Anterior cingulate cortex (tissue), 58 donors: Measurements from ENCODE around the gene MTA1.
A peak's percentile ranks its signal among the peaks of the same experiment; 100 is the strongest.

Experiments
- DNase-seq, 58 donors: peaks; one replicate each; lab custom pipeline; 2025; lab: John Stamatoyannopoulos, UW

The MTA1 gene

DNA sequence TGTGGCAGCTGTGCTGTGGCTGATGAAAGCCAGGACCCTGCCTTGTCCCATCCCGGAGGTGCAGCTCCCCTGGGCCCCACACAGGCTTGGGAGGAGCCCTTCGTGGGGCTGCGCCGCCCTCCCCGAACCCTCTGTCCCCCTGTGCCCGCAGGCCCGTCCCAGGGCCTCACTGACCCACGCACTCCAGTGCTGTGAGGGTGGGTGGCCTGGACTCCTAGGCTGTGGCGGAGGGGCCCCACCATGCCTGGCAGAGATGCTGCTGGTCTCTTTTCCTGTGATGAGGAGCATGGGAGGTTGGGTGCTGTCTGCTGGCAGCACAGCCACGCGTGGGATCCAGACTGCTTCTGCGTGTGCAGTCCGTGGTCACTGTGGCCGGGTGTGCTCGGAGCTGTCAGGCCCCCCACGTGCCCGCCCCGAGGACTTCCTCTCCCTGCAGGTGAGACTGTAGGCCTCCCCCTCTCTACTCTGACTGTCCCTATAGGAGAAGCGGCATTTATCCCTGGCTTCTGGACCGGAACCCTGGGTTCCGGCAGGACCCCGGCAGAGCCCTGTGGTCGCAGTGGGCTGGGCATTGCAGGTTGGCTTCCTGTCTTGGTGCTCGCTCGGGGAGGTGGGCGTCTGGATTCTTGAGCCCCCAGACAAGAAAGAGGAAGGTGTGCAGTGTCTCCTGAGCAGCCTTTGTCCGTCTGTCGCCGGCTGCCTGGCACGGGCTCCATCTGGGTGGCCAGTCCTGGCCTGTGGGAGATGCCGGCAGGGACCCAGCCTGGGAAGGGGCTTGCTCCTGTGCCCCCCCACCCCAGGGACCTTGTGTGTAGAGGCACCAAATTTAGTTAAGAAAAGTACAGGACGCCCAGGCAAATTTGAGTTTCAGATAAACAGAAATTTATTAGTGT is 2.3 kb downstream of the MTA1 start:
- no peak for DNase-seq

DNA sequence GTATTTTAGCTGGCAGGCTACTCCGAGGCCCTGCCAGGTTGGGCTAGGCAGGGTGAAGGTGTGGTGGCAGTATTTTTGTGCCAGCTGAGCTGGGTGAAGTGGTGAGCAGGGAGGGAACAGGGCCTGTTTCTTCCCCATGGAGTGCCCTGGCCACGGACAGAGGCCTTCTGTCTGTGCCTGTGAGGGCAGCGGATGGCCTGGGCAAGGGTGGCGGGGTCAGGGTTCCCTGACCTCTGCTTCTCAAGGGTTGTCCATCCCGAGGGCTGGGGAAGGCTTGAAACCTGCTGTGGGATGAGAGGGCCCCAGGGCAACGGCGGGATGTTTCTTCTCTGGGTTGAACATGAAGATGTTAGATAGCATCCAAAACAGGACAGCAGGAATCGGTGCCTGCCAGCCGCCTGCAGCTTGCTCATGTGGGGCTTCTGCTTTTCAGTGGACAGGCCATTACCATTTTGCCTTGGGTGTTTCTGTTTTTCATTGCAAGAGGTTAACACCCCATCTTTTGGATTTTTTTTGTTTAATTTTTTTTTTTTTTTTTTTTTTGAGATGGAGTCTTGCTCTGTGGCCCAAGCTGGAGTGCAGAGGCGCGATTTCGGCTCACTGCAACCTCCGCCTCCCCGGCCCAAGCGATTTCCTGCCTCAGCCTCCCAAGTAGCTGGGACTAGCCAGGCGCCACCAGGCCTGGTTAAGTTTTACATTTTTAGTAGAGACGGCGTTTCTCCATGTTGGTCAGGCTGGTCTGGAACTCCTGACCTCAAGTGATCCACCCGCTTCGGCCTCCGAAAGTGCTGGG is 3.3 kb downstream of the MTA1 start:
- DNase-seq = no peak

DNA sequence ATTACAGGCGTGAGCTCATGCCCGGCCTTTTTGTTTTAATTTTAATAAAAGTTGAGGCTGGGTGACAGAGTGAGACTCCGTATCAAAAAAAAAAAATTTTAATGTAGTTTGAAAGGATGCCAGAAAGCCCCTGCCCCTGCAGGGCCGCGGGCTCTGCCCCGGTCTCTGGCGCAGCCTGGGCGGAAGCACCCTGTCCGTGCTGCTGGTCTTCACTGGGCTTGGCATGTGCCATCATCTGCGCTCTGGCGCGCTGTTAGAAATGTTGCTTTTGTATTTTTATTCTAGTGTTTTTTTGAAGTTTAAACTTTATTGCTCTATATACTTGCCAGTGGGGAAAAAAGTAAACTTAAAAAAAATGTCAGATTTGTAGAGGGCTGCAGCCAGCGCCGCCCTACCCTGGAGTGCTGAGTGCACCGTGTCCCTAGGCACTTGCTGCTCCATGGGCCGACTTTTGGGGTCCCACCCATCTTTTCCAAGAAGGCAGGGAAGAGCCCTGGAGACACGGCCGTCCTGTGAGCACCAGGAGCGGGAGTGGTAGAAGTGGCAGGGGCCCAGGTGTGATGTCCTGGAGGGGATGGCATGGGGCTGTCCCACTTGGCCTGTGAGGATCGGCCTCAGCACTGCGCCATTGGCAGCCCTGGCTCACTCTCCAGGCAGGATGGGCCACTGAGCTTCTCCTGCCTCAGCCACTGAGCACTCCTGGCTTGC is 4.0 kb downstream of the MTA1 start:
- DNase-seq = no peak

DNA sequence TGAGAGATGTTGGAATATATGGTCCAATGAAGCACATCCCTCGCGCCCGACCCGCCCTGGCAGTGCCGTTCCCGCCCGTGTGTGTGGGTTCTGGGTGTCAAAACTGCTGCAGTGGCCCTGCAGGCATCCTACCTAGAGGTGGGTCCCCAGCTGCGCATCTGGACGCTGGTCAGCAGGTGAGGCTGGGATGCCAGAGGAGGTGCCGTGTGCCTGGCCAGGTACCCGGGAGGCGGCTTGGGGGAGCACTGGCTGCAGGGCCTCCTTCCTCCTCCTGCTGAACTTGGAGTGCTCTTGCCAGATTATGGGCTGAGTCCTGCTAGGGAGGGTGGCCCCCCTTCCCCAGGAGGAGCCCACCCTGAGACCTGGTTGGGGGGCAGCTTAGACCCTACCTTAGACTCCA is 5.2 kb downstream of the MTA1 start:
- DNase-seq = no peak

DNA sequence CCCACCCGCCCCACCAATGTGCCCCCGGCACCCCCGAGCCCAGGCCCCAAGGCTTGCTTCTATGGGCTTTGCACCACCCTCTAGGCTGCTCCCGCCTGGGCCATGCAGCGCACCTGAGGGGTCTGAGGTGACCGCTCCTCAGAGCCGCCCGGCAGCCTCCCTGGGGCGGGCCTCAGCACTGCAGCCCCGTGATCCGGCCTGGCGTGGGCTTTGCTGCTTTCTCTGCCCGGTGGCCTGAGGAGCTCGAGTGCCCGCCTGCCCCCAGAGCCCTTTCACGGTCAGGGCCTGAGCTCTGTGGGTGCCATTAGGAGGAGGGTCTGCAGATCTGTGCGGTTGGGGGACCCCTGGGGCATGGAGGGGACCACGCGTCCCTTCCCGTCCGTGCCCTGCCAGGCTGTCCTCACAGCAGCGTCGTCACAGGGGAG is 6.2 kb downstream of the MTA1 start:
- no peak for DNase-seq

DNA sequence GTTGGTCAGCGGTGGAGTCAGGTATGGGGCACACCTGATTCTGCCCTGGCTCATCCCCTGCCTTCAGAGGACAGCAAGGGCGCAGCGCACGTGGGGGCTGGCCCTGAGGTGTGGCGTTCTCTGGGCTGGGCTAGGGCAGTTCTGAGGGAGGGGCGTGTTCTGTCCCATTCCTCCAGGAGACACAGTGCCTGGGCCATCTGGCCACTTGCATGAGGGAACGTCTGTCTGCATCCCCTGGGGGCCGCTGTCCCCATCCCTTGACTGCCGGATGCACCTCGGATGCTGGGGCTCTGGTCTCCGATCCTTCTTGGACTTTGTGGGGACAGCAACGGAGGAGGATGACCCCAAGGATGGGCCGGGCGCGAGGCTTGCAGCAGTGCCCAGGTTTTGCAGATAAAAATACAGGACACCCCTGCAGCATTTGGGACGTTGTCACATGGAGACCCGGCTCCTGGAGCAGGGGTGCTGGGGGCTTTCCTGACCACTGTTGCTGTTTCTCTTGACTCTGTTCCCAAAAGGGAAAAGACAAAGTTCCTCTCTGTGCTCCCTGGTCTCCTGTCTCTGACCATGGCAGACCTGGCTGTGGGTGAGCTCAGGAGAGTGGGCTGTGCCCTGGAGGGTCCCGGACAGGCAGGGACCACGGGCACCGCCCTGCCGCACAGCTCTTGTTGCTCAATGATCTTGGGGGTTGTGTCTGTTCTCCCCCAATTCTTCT is 6.9 kb downstream of the MTA1 start:
- DNase-seq = no peak

DNA sequence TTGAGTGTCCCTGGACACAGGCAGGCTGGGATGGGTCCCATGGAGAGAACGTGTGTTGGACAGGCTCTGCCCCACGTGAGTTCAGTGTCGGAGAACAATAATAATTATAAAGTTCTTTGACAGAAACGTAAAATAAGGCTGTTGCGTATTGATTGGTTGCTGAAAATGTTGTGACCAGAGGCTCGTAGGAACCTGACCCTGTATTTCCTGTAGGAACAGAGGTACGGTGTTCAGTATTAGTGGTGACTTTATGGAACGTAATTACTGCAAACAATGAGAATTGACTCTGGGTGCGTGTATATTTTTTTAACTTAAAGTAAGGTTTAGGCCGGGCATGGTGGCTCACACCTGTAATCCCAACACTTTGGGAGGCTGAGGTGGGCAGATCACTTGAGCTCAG is 7.8 kb downstream of the MTA1 start:
- no peak for DNase-seq

DNA sequence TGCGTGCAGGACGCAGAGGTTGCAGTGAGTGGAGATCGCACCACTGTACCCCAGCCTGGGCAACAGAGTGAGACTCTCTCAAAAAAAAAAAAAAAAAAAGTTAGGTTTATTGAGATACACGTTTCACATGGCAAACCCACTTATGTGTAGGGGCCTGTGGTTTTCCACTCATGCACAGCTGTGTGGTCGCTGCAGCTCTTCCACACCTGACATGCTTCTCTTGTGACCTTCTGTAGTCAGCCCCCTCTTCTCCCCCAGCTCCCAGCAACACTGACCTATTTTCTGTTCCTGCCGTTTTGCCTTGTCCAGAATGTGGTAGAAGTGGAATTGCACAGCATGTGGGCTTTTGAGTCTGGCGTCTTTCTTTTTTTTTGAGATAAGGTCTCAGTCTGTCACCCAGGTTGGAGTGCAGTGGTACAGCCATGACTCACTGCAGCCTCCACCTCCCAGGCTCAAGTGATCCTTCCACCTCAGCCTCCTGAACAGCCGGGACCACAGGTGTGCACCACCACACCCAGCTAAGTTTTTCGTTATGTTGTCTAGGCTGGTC is 8.4 kb downstream of the MTA1 start:
- DNase-seq = no peak

DNA sequence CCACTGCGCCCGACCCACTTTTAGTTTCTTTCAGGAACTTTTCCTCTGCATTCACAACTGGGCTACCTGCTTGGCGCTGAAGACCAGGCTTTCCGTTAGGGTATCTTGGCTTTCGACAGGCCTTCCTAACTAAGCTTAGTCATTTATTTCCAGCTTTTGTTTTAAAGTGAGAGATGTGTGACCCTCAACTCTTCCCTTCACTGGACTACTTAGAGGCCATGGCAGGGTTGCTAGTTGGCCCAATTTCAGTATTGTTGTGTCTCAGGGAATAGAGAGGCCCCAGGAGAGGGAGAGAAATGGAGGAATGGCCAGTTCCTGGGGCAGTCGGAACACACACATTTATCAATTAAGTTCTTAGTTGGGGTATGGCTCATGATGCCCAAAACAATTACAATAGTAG is 10.4 kb downstream of the MTA1 start:
- no peak for DNase-seq

DNA sequence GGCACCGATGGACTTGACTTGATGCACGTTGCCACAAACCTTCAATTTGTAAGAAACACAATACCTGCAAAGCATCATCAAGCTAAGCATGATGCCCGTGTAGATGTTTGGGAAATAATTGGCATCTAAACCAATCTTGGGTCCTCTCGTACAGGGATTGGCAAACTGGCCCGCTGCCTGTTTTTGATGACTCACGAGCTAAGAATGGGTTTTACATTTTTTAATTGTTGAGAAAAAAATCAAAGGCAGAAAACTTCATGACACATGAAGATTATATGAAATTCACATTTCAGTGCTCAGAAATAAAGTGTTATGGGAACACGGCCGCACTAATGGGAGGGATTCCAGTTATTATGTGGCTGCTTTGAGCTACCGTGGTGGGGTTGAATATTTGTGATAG is 10.9 kb downstream of the MTA1 start:
- peak in 3 of 58 donors; percentile 25 to 34 (median 33) for DNase-seq

DNA sequence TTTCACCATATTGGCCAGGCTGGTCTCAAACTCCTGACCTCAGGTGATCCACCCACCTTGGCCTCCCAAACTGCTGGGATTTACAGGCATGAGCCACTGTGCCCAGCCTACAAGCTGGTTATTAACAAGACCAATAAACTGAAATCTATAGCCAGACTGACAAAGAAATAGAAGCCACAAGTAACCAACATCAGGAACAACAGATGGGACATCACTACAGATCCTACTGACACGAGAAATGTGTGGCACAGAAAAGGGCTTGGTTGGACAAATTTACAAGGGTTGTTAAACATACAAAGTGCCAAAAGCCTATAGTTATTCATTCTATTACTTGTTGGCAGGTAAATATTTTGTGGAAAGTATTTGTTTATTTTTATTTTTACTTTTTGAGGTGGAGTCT is 11.6 kb downstream of the MTA1 start:
- DNase-seq = no peak

DNA sequence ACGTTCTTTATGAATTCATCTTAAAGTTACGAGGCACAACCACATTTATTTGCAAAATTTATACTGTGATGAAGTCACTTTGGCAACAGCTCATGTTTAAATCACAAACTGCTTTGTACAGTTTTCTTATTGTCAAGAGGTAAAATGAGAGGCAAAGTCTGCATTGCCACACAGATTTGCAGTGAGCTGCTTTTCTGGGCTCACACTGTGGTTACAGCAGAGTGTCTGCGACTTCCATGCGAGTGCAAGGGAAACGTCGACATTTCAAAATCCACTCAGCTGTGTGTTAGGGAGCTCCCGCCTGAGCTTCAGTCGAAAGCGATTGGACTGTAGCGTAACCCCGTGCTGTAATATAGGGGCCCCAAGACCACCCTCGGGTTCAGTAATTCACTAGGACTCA is 13.0 kb downstream of the MTA1 start:
- no peak for DNase-seq

DNA sequence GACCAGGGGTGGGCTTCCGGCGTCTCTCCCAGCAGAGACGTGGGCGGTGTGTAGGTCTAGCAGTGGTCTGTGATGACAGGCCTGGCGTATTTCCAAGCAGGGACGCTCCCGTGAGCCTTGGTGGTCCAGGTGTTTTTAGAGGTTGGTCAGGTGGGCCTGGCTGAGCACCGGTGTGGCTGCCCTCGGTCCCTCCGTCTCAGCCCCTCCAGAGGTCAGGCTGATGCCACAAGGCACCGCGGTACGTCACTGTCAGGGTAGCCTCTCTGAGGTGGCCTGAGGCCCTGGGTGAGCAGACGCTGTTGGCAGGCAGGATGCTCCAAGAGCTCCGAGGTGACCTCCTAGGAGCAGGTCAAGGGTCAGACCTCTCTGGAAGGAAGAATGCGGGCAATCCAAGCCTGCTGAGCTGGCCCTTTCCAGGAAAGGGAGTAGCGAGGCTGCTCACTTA is 13.6 kb downstream of the MTA1 start:
- DNase-seq = no peak

DNA sequence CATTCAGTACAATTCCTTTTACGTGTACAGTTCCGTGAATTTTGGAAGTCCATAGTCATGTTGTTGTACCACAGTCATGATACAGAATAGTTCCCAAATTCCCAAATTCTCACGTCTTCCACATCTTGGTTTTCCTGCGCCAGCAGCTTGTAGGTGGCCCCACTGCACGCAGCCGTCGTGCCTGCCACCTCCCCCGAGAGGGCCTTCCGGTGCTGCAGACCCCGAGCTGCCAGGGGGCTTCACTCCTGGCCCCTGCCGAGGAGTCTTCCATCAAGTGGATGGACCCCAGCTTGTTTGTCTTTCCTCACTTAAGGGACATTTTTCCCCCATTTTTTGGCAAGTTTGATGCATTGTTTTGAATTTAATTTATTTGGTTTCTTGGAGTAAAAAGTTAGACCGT is 16.8 kb downstream of the MTA1 start:
- DNase-seq = no peak

DNA sequence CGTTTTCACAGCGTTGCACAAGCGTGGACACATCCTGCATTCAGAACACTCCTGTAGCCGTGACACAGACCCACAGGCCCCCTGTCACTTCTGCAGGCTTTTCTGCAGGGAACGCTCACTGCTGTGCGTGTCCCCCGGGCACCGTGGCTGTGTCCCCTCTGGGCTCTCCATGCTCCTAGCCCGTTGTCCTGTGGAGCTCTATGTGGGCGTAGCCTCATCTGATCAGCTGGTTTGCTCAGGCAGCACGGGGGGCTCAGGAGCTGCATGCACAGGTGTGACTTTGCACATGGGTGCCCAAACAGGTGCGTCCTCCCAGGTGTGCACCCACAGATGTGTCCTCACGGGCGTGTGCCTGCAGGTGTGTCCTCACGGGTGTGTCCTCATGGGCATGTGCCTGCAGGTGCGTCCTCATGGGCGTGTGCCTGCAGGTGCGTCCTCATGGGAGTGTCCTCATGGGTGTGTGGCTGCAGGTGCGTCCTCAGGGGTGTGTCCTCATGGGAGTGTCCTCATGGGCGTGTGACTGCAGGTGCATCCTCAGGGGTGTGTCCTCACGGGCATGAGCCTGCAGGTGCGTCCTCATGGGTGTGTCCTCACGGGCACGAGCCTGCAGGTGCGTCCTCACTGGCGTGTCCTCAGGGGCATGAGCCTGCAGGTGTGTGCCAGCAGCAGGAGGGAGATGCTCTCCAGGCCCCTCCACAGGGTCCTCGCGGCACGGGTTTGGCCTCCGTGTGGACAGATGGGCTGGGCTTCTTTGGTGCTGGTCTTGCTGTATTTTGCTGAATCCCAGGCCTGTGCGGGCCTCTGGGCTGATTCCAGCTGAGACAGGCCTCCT is 17.5 kb downstream of the MTA1 start:
- no peak for DNase-seq

DNA sequence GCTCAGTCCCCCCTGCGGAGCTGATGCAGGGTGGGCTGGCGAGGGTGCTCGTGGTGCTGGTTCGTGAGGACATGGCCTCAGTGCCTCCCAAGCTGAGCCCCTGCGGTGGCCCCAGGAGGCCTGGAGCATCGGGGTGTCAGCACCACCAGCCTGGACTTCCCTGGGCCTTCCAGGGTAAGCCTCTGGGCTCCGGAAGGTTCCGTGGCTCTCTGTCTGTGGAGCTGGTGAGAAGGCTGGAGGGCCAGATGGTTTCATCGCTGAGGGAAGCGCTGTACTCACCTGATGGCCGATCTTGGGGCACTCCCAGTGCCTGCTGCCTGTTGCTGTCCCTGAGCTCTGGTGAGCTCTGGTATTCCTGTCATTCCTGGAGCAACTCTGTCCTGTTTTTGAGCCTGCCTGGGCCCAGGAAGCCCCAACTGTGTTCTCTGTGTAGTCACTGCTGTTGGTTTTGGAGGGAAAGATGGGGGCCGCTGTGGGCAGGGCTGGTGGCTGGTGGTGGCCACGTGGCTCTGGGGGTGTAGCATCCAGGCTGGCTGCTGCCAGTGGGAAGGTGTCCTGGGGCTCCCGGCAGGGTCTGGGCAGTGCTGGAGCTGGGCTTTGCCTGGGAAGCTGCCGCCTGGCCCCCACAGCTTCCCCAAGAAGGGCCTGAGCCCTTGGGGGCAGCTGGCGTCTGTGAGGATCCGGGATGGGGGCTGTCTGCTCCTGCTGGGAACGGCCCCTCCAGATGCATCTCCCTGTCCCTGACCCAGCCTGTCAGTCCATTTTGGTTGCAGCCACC is 18.3 kb downstream of the MTA1 start:
- no peak for DNase-seq

DNA sequence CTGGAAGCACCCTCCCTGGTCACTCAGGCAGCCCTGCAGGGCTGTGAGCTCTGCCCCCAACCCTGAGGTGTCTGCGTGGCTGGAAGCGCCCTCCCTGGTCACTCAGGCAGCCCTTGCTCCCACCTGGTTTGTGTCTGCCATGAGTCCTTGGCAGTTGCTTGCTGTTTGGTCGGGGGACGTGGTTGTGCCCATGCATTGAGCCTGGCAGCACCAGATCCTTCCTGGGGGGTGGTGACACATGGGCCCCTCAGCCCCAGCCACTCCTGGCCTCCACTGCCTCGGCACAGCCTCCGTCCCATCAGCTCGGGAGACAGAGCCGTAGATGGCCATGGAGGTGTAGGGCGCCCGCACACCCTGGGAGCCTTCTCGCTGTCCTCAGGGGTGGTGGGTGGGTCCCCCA is 19.6 kb downstream of the MTA1 start:
- no peak for DNase-seq
